GM21526 (cell line): Measurements from ENCODE around the gene ALPL.

Experiments used
- ATAC-seq: cut with Tn5 transposase; IDR thresholded peaks from one replicate; pipeline ENCODE4 v1.9.1; 2021; ENCODE audit warnings: moderate library complexity; ENCODE audit not compliant: unreplicated experiment, low FRiP score

The ALPL gene

DNA sequence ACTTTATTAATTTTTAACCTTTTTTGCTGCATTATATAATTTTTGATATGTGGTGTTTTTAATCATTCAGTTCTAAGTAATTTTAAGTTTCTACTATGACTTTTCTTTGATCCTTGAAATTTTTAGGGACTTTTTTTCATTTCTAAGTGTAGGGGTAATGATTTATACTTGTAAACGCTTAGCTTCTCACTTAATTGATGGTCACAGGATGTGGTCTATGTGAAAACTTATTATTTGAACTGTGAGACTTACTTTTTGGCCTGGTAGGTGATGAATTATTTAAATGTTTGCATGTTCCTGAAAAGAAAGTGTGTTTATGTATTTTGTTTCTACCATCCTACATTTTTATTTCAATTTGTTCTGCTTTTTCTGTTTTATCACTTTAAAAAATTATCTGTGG, 17.2 kb downstream of the ALPL start:
- ATAC-seq: no peak

DNA sequence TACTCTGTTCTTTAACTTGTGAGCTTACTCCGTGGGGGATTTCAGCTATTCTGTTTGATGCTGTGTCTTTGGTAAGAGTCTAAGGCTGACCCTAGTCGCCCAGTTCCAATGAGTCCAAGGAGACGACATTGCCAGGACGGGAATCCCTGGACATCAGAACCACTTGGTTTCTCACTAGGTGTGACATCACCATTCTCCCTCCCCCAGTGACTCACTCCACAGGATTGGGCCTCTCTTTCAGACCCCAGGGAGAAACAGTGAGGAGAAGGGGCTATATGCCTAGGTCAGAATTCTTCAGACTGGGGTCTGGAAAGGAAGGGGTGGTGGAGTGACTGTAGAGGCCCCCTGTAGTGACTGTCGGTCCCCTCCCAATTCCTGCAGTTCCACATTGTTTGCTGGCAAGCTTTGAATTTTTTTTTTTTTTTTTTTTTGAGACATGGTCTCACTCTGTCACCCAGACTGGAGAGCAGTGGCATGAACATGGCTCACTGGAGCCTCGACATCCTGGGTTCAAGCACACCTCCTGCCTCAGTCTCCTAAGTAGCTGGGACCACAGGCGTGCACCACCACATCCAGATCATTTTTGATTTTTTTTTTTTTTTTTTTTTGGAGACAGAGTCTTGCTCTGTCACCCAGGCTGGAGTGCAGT, 21.3 kb downstream of the ALPL start:
- ATAC-seq: no peak

DNA sequence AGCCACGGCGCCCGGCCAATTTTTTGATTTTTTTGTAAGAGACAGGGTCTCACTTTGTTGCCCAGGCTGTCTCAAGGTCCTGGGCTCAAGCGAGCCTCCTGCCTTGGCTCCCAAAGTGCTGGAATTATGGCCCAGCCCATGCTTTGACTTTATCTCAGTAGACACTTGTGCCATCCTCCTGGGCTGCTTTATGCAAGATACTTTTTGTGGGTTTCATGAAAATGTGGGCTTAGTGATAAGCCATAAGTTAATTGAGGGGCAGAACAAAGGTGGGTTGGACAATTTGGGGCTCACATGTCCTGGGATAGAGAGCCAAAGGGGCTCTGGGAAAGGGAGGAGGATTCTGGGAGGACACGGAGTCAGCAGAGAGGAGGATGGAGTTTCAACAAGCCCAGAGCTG, 22.0 kb downstream of the ALPL start:
- no peak for ATAC-seq

DNA sequence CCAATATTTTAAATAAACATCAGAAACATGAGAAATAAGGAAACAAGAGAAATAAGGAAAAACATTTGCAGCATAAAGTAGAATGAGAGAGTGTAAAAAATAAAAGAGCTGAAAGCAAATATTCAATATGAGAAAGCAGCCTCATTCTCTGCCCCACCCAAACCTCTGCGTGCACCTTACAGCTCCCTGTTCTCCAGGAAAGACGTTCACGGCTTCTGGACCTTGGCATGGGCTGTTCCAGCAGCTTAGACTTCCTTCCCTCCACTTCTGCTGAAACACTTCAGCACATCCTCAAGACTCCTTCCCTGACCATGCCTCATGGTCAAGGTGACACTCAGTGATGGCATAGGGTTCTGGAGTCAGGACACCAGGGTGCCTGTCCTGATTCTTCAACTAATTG, 23.3 kb downstream of the ALPL start:
- ATAC-seq: no peak

DNA sequence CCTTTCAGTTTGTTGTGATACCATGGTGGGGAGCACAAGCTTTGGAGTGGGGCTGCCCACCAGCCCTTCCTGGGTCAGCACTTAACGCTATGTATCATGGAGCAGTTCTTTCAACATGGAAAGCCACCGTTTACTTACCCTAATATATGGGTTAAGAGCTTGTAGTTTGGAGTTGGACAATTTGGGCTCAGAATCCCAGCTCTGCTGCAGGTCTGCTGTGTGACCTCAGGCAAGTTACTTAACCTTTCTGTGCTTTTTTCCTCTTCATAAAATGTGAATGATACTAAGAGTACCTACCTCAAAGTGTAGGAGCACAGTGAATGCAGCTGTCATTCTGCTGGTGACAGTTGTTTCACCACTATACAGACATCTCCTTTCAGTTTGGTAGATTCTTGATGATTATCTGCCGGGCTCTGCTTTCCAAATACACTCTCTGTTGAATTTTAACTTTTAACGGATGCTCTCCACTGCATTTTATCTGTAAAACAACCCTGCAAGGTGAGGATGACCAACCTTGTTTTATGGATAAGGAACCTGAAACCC, 23.8 kb downstream of the ALPL start:
- ATAC-seq: no peak

- no peak for ATAC-seq
These were observed 24.9 kb downstream of the ALPL start for GRCh38 chr1:21534146-21534545.

DNA sequence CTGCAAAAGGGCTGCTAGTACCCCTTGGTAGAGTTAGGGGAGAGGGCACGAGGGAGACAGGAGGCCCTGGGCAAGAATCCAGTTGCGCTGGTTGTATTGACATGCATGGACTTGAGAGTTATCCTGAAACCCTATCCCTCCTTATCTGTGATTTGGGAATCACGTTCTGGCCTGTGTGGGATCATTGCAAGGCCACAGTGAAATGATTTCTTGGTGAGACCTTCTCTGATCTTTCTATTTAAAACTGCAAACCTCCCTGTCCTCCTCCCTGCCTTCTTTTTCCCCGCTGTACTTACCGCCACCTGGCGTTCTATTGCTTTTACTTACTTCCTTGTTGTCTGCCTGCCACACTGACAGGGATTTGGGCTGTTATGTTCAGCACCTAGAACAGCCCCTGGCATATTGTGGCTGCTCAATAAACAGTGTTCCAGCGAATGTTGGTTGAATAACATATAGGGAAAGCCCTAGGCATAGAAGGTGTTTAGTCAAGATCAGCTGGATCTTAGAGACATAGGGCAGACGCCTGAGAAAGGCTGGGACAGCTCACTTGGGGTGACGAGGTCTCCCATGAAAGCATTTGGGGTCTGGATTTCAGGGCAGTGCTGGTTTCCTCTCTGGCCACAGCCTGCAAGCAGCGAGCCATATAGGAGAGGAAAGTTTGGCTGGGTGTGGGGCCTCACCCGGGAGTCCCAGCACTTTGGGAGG, 25.6 kb downstream of the ALPL start:
- no peak for ATAC-seq

- no peak for ATAC-seq
These were observed 27.0 kb downstream of the ALPL start for GRCh38 chr1:21536218-21536617.

DNA sequence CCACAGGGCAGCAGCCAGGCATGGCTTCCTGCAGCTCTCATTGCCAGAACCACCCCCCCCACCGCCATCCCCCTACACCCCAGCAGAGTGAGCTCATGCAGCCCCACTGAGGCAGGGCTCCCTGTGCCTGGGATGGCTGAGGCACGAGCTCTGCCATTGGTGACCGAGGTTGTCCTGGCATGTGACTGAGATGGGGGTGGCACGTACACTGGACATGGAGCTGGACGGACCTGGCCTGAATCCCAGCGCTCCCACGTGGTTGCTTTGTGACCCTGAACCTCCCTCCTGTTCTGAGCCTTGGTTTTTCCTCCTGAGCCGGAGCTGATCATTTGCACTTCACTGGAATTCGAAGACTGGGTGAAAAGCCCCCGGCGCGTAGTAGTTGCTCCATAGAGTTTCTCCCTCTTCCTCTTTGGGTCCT, 28.3 kb downstream of the ALPL start:
- ATAC-seq: no peak

- no peak for ATAC-seq
These were observed 28.9 kb downstream of the ALPL start for GRCh38 chr1:21537932-21538630.

GRCh38 chr1:21539933-21540332, 30.7 kb downstream of the ALPL start:
- no peak for ATAC-seq

DNA sequence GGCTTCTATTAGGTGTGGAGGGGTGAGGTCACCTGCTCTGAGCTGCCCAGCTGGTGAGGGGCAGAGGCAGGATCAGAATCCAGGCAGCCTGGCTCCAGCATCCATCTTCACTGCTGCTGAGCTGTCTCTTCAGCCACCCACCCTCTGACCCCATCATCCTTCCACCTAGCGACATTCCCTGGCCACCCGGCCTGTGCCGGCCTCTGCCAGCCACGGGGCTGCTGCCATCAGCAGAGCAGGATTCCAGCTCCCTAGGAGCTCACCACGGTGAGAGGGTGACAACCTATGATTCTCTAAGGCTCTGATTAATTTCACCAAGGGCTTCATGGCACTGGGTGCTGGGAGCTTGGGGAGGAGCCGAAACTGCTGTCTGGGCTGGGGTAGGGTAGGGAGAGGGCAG, 32.1 kb downstream of the ALPL start:
- ATAC-seq: no peak

GRCh38 chr1:21541835-21542234, 32.6 kb downstream of the ALPL start:
- ATAC-seq: no peak

- no peak for ATAC-seq
These were observed 34.4 kb downstream of the ALPL start for GRCh38 chr1:21543598-21543997.

- ATAC-seq: no peak
These were observed 34.9 kb downstream of the ALPL start for GRCh38 chr1:21544095-21544494.

- ATAC-seq: no peak
These were observed 37.1 kb downstream of the ALPL start for GRCh38 chr1:21546122-21546825.

DNA sequence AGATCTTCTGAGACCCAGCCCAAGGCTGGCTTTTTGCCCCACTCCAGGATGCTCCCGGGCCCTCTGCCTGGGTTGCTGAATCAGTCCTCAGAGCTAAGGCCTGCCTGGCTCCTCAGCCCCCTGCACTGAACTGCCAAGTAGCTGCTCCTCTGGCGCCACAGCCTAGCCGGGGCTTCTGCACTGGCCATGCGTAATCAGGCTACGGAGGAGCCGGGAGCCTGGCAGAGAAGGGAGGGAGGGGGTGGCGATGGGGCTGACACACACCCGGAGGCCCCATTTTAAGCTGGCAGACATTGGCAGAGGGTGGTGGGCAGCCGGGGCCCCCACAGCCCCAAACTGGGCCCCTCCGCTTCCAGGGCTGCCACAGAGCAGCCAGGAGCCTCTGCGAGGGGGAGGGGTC, 38.7 kb downstream of the ALPL start:
- no peak for ATAC-seq

- no peak for ATAC-seq
These were observed 40.9 kb downstream of the ALPL start for GRCh38 chr1:21550097-21550496.

DNA sequence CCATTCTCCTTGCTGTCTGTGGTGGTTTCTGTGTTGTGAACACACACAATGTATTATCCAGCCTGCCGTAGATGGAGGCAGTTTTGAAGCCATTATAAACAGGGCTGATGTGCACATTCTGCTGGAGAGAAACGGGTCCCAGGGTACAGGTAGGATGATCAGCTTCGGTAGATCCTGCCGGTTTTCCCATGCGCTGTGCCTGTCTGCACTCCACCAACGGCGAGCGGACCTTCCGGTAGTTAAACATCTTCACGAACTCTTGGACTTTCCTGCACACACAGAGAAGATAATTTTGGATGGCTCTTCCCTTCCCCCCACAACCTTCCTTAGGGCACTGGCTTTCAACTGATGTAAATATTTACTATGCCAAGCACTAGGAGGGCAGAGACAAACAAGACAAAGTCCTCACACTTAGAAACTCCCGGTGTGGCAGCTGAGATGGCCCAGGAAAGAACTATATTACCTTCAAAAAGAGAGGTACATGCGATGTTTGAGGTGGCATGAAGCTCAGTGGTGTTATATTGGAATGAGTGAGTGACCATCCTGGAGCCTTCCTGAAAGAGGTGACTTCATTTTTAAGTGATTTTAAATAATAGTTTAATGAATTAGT, 41.7 kb downstream of the ALPL start:
- ATAC-seq: no peak

GRCh38 chr1:21552715-21553114, 43.5 kb downstream of the ALPL start:
- ATAC-seq: no peak
